B cell (primary cell): ENCODE data around the gene FBN1. TPM values are rescaled to one million over a fixed set of nuclear protein-coding genes. Genes with fewer than 3 reads are reported as not detected.

Source experiments
- ATAC-seq: fragments of 200-7000 bp; cut with Tn5 transposase; one replicate; pipeline ENCODE4 v1.10.0; 2021; ENCODE audit warnings: low read depth, mild to moderate bottlenecking, moderate number of reproducible peaks, moderate library complexity
- CTCF ChIA-PET: fragments of 350-600 bp; sonication (Branson Sonifier 250); formaldehyde crosslinking; loops from one replicate; lab custom pipeline; 2021; ENCODE audit warnings: antibody characterized with exemption, inconsistent platforms; lab: Charles Lee
- POLR2A ChIA-PET: fragments of 350-600 bp; sonication (Branson Sonifier 250); formaldehyde crosslinking; loops from one replicate; lab custom pipeline; 2021; ENCODE audit warnings: antibody characterized with exemption; lab: Charles Lee
- DNase-seq: peaks from one replicate; pipeline ENCODE4 v3.0.0; 2013
- H2AFZ ChIP-seq: 2 replicates; pipeline ENCODE4 v1.6.1; 2012; ENCODE audit warnings: mild to moderate bottlenecking, low read depth, low read length; ENCODE audit not compliant: insufficient read depth, poor library complexity, severe bottlenecking
- H3K27ac ChIP-seq, 2 donors: 1 replicate in 1 of 2; 2 replicates in 1 of 2; pipeline ENCODE4 v1.5.1; 2012 to 2013; ENCODE audit warnings: low read length in 2 of 2, mild to moderate bottlenecking in 2 of 2, moderate library complexity in 1 of 2
- H3K27me3 ChIP-seq, 4 experiments: fragments of 200-600 bp in 1 of 4; sonication (generic) in 1 of 4; replicated peaks in 1 of 4; 1 replicate in 2 of 4; 2 replicates in 2 of 4; pipeline versions ENCODE4 v1.6.1 to v1.7.0; 2013 to 2016; ENCODE audit warnings: low read length in 3 of 4, mild to moderate bottlenecking in 2 of 4, mixed read lengths in 1 of 4, moderate library complexity in 1 of 4; ENCODE audit not compliant: insufficient read depth in 4 of 4, control insufficient read depth in 3 of 4; ENCODE audit errors: control extremely low read depth in 1 of 4
- H3K36me3 ChIP-seq, 2 experiments: replicated peaks in 1 of 2; 1 replicate in 1 of 2; 2 replicates in 1 of 2; pipeline versions ENCODE4 v1.6.1 to v1.7.1; 2013; ENCODE audit warnings: low read length in 1 of 2; ENCODE audit not compliant: insufficient read depth in 2 of 2, control insufficient read depth in 1 of 2; ENCODE audit errors: control extremely low read depth in 1 of 2, extremely low read depth in 1 of 2
- H3K4me1 ChIP-seq, 2 donors: fragments of 200-600 bp in 1 of 2; sonication (generic) in 1 of 2; 1 replicate in 1 of 2; 2 replicates in 1 of 2; pipeline versions ENCODE4 v1.5.1 to v1.6.1; 2013 to 2017; ENCODE audit warnings: low read length in 2 of 2; ENCODE audit not compliant: control insufficient read depth in 2 of 2, insufficient read depth in 2 of 2
- H3K4me2 ChIP-seq: replicated peaks from 2 replicates; pipeline ENCODE3; 2012; ENCODE audit warnings: mild to moderate bottlenecking, low read depth, low read length; ENCODE audit not compliant: poor library complexity, severe bottlenecking
- H3K4me3 ChIP-seq, 5 experiments: fragments of 200-600 bp in 1 of 5; sonication (generic) in 1 of 5; 1 replicate in 3 of 5; 2 replicates in 2 of 5; pipeline versions ENCODE4 v1.5.1 to v1.7.0; 2011 to 2016; ENCODE audit warnings: low read length in 4 of 5, mild to moderate bottlenecking in 4 of 5, low read depth in 2 of 5, control low read depth in 1 of 5, moderate library complexity in 1 of 5; ENCODE audit not compliant: insufficient read depth in 1 of 5; ENCODE audit errors: control extremely low read depth in 1 of 5, extremely low read depth in 1 of 5
- H3K79me2 ChIP-seq: fragments of 200-600 bp; sonication (generic); one replicate; pipeline ENCODE4 v1.6.0; 2016; ENCODE audit warnings: low read length; ENCODE audit not compliant: control insufficient read depth, insufficient read depth
- H3K9ac ChIP-seq: fragments of 200-600 bp; sonication (generic); 2 replicates; pipeline ENCODE4 v1.6.1; 2017; ENCODE audit warnings: mild to moderate bottlenecking, low read length, moderate library complexity
- H3K9me3 ChIP-seq, 3 donors: one replicate each; pipeline versions ENCODE4 v1.6.1 to v1.7.1; 2013; ENCODE audit warnings: low read length in 2 of 3; ENCODE audit not compliant: control insufficient read depth in 2 of 3, insufficient read depth in 1 of 3; ENCODE audit errors: control extremely low read depth in 1 of 3
- H4K20me1 ChIP-seq: 2 replicates; pipeline ENCODE4 v1.6.0; 2012; ENCODE audit warnings: mild to moderate bottlenecking, low read length; ENCODE audit not compliant: insufficient read depth, control insufficient read depth, poor library complexity, severe bottlenecking
- H3K27ac Mint-ChIP-seq: one replicate; pipeline ENCODE4 v1.8.0; 2021; ENCODE audit warnings: mixed read lengths
- H3K27me3 Mint-ChIP-seq: one replicate; pipeline ENCODE4 v1.8.0; 2021; ENCODE audit warnings: mixed read lengths
- H3K4me1 Mint-ChIP-seq: one replicate; pipeline ENCODE4 v1.8.0; 2021; ENCODE audit warnings: mixed read lengths
- H3K4me3 Mint-ChIP-seq: one replicate; pipeline ENCODE4 v1.8.0; 2021; ENCODE audit warnings: mixed read lengths
- H3K9me3 Mint-ChIP-seq: one replicate; pipeline ENCODE4 v1.8.0; 2022; ENCODE audit warnings: mixed read lengths; ENCODE audit not compliant: insufficient read depth
- EZH2 ChIP-seq: IDR thresholded peaks from 2 replicates; pipeline ENCODE4 v1.6.1; 2012; ENCODE audit warnings: borderline replicate concordance, low read depth, mild to moderate bottlenecking, moderate library complexity, low read length; ENCODE audit not compliant: insufficient read depth, poor library complexity, severe bottlenecking
- WGBS: methylation state at CpG from one replicate; pipeline ENCODE4 v1.1.5; 2013; ENCODE audit warnings: missing lambda C conversion rate; ENCODE audit not compliant: insufficient coverage; 5-methylcytosine and 5-hydroxymethylcytosine counted together
- intact Hi-C: fragments of 100-400 bp; cut with micrococcal nuclease; formaldehyde crosslinking; loops from one replicate; pipeline ENCODE4 v1.10.0; 2022
- polyA plus RNA-seq: library from polyadenylated mRNA; depleted of rRNA; stranded (reverse); fragments of >200 nt; gene quantifications from 2 replicates; pipeline ENCODE4 v1.2.3, GENCODE V29; 2012
- total RNA-seq, 2 donors: library from RNA; stranded (reverse); fragments of 120-200 nt in 1 of 2; gene quantifications; 1 replicate in 1 of 2; 2 replicates in 1 of 2; pipeline versions ENCODE4 v1.2.3 to v1.2.4, GENCODE V29; 2013 to 2022
- TF ChIP-seq, protein P1 (sequence below): fragments of 200-600 bp; IDR thresholded peaks from one replicate; pipeline ENCODE4 v1.8.0; 2022; ENCODE audit warnings: antibody characterized with exemption, mild to moderate bottlenecking

The FBN1 gene
- total and polyA plus RNA-seq, 2 donors (not counting 1 experiment from before 2014, with no cell fraction given): 0.15 to 0.25 TPM

DNA sequence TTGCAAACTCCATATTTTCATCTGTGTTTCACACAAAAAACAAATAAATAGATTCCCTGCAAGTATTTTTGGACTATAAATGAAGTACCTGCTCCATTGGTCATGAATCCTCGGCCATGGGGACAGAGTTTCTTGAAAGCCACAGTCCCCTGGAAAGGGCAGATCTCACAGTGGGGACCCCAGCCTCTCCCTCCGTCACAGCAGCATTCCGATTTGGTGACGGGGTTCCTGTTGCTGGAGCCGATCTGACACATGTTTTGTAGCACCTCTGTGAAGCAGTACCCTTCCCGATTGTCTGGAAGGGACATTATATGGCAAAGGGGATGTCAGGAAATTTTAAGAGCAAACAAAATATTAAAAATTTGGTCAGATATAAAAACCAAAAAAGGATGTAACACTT is 218.0 kb downstream of the FBN1 start:
- Histone ChIP-seq H3K9me3 (peaks cover 0 to 2% (median 0%) of the 10 kb centered on the region in 3 donors), H3K4me1 (no peaks in the 10 kb centered on the region), H3K4me3 (no peak overlapping the region), H3K36me3 (no peaks in the 10 kb centered on the region), H2AFZ (no peak overlapping the region), H4K20me1 (no peaks in the 10 kb centered on the region), H3K27ac (no peak overlapping the region), H3K79me2 (no peaks in the 10 kb centered on the region), H3K4me2 (no peak overlapping the region), H3K9ac (no peak overlapping the region), H3K27me3 (no peaks in the 10 kb centered on the region)
- Mint-ChIP-seq H3K4me3 (no peak overlapping the region), H3K4me1 (no peaks in the 10 kb centered on the region), H3K27me3 (no peaks in the 10 kb centered on the region), H3K27ac (no peak overlapping the region), H3K9me3 (no peaks in the 10 kb centered on the region)
- ChIA-PET POLR2A (no interaction called here), CTCF (no interaction called here)
- intact Hi-C loops: no loop called here
- WGBS: 86% methylated on average over 6 of the region's 6 CpGs
- TF ChIP-seq, protein P1, sequence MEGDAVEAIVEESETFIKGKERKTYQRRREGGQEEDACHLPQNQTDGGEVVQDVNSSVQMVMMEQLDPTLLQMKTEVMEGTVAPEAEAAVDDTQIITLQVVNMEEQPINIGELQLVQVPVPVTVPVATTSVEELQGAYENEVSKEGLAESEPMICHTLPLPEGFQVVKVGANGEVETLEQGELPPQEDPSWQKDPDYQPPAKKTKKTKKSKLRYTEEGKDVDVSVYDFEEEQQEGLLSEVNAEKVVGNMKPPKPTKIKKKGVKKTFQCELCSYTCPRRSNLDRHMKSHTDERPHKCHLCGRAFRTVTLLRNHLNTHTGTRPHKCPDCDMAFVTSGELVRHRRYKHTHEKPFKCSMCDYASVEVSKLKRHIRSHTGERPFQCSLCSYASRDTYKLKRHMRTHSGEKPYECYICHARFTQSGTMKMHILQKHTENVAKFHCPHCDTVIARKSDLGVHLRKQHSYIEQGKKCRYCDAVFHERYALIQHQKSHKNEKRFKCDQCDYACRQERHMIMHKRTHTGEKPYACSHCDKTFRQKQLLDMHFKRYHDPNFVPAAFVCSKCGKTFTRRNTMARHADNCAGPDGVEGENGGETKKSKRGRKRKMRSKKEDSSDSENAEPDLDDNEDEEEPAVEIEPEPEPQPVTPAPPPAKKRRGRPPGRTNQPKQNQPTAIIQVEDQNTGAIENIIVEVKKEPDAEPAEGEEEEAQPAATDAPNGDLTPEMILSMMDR: no peak
- no peak for TF ChIP-seq EZH2
- DNase-seq: no peak
- ATAC-seq: no peak

DNA sequence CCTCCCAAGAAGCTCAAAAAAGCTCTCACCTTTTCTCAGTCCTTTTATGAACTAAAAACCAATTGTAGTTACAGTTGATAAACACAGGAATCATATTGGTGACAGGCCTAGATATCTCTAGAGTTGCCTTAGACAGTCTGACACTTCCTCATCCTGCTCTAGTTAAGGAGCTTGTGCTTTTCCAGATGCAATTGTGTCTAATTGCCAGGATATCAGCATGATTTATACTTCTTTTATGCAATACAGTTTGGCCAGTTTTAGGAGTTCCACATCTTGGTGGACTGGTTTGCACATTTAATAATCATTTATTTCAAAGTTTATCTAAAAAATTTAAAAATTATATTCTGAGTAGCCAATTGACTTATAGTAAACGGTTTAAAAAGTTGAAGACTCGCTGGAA is 218.6 kb downstream of the FBN1 start:
- no peak overlapping the region for H3K9ac ChIP-seq
- 100% methylated on average over 2 of the region's 2 CpGs for WGBS
- ATAC-seq (no peak), DNase-seq (no peak)
- H3K27ac ChIP-seq: no peak overlapping the region
- TF ChIP-seq EZH2: no peak
- TF ChIP-seq, protein P1: no peak
- no peak overlapping the region for H3K4me2 ChIP-seq
- no peaks in the 10 kb centered on the region for H3K79me2 ChIP-seq
- no peaks in the 10 kb centered on the region for H3K27me3 ChIP-seq
- ChIA-PET CTCF (no interaction called here), POLR2A (no interaction called here)
- Mint-ChIP-seq H3K27ac (no peak overlapping the region), H3K4me3 (no peak overlapping the region), H3K27me3 (no peaks in the 10 kb centered on the region), H3K4me1 (no peaks in the 10 kb centered on the region), H3K9me3 (no peaks in the 10 kb centered on the region)
- peaks cover 0 to 2% (median 0%) of the 10 kb centered on the region in 3 donors for H3K9me3 ChIP-seq
- no peaks in the 10 kb centered on the region for H4K20me1 ChIP-seq
- no peak overlapping the region for H3K4me3 ChIP-seq
- H3K4me1 ChIP-seq: no peaks in the 10 kb centered on the region
- intact Hi-C loops: no loop called here
- H3K36me3 ChIP-seq: no peaks in the 10 kb centered on the region
- H2AFZ ChIP-seq: no peak overlapping the region
